ENCODE results near the gene OR9A2.
A peak's percentile ranks its signal among the peaks of the same experiment; 100 is the strongest.

The OR9A2 gene, protein sequence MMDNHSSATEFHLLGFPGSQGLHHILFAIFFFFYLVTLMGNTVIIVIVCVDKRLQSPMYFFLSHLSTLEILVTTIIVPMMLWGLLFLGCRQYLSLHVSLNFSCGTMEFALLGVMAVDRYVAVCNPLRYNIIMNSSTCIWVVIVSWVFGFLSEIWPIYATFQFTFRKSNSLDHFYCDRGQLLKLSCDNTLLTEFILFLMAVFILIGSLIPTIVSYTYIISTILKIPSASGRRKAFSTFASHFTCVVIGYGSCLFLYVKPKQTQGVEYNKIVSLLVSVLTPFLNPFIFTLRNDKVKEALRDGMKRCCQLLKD

GRCh38 chr7:143027032-143027431 lies at the start of gene OR9A2:
Gene OR9A2, minus strand, starts transcription at chr7:143027132. Its CDS starts 0 bp downstream, at chr7:143027132.
- no peak for DNase-seq (ENCODE audit: low read depth)

DNA sequence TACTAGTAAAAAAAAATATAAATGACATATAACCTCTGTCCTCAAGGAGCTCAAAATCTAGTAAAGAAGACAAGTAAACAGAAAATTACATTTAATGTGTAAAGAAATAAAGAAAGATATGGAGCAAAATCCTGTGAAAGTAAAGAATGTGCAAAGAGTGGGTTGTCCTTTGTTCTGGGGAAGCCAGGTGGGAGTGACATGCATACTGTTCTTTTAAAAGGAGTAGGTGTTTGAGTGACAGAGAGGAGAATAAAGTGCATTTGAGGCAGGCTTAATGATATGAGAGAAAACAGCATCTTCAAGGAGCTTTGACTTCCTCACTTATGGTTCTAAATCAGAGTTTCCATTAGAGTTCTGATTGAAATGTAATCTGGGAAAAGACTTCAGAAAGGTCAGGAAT lies 47.2 kb upstream of the OR9A2 start:
- no peak for DNase-seq (ENCODE audit: low read depth)

DNA sequence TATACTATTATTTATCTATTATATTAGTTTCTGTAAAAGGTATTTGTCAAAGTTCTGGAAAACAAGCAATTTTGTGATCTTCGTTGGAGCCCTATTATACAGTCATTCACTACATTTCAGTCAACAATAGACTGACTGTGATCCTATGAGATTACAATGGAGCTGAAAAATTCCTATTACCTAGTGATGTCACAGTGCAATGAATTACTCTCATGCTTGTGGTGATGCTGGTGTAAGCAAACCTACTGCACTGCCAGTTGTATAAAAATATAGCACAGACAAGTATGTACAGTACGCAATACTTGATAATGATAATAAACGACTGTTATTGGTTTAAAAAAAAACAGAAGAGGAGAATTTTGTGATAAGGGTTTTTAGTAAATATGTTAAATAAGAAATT lies 46.6 kb upstream of the OR9A2 start:
- peak; percentile 42 for DNase-seq (ENCODE audit: low read depth)

- DNase-seq (ENCODE audit: low read depth) = no peak
Observed at GRCh38 chr7:143069912-143070500, 43.1 kb upstream of the OR9A2 start.

DNA sequence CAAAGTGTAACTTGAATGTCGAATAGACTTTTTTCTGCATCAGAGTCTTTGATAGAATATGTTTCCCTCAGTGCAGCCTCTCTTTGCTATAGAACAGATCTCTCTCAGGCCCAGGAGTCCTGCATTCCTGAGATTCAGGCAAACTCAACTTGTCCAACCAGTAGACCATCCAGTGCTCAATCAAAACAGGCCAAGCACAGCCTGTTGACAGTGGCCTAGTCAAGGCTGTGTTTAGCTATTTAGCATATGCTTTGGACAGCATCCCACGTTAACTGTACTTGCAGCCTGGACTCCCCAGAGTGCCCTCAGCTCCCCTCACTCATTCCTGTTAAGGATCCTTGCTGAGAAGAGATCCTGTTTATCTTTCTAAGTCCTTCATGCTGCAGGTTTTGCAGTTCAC lies 41.5 kb upstream of the OR9A2 start:
- no peak for DNase-seq (ENCODE audit: low read depth)

GRCh38 chr7:143063741-143064140 lies 36.8 kb upstream of the OR9A2 start:
- DNase-seq (ENCODE audit: low read depth) = no peak

- no peak for DNase-seq (ENCODE audit: low read depth)
Observed at GRCh38 chr7:143055754-143056153, 28.8 kb upstream of the OR9A2 start.

- DNase-seq (ENCODE audit: low read depth) = peak; percentile 34
Observed at GRCh38 chr7:143054621-143055020, 27.7 kb upstream of the OR9A2 start.

GRCh38 chr7:143052041-143052440 lies 25.1 kb upstream of the OR9A2 start, which contains the start of gene OR6V1:
Gene OR6V1, plus strand, starts transcription at chr7:143052341. Its CDS starts 0 bp downstream, at chr7:143052341.
- DNase-seq (ENCODE audit: low read depth) = no peak

DNA sequence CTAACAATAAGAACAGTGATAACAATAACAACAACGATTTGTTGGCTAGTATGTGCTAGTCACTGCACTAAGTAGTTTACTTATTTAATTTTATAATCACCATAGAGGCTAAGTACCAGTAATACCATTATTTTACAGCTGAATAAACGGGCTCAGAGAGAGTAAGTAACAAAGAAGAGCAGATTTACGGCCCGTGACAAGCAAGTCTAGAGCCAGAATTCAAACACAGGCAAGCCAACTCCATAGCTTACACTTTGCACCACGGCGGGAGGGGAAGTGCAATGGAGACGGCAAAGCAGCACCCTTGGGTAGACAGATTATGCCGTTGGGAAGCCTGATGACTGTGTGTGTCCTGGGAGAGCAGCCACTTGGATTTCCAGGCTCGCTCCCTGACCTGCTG lies 24.0 kb upstream of the OR9A2 start:
- DNase-seq (ENCODE audit: low read depth) = no peak

DNA sequence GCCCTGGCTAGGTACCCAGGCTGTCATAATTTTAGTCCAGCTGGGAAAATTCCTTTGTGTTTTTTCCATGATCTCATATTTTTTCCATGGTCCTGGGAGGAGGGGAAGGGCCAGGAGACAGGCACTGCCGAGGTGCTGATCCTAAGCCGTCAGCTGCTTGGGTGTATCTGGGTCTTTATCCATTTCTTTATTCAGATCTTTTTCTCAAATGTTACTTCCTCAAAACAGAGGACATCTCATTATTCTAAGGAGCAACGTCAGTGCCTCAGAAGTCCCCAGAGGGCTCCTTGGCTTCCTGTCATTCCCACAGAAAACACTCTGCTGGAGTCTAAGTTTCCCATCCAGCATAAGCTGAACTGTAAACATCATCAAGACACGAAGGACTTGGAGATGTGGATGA lies 22.4 kb upstream of the OR9A2 start:
- DNase-seq (ENCODE audit: low read depth) = peak; percentile 42

DNA sequence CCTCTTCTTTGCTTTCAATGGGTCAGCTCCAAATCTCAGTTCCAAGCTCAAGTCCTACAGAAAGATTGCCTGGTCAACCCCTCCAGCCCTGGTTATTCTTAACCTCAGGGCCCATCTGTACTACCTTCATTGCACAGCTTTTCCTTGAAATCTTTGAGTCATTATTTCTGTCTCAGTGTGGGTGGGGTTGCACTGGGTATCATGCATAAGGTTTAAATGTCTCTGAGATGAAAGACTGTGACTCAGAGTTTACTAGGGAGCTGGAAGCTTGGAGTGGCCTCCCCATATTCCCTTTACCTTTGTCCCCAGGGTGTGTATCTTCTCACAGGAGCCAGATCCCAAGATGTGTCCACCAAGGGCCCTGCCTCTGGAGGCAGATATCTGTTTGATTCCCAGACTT lies 21.9 kb upstream of the OR9A2 start:
- no peak for DNase-seq (ENCODE audit: low read depth)

- no peak for DNase-seq (ENCODE audit: low read depth)
Observed at GRCh38 chr7:143047326-143047725, 20.4 kb upstream of the OR9A2 start.

DNA sequence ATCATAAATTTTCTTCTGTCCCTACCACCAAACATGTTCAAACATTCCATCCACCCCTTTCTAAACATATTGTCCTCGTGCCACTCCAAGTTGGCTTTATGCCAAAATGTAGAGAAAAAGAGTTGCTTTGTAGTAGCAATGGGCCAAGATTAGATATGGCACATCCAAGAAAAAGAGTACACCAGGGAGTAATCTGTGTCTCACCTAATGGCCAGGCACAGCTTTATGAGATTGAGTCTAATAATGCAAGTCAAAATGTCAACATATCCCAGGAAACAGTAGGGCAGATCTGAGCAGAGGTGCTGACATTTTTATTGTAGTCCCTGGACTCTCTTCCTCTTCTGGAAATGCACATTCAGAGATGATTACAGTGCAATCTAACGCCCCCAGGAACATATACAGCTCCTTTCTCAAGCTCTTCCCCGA lies 19.5 kb upstream of the OR9A2 start:
- DNase-seq (ENCODE audit: low read depth) = no peak

DNA sequence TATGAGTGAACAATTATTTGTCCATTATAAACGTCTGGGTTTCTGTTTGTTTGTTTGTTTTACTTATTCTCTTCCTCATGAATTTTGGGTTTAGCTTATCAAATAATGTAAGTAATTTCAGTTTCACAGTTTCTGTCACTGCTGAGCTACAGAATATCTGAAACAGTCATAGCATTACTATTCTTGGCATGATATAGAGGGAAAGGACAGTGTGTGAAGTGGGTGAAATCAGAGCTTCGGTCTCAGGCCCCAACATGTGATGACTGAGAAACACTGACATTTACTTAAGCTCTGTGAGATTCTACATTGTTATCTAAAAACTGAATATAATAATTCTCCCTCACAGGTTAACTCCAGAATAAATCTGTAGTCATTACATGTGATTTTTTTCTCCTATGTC lies 16.5 kb upstream of the OR9A2 start:
- peak; percentile 73 for DNase-seq (ENCODE audit: low read depth)

DNA sequence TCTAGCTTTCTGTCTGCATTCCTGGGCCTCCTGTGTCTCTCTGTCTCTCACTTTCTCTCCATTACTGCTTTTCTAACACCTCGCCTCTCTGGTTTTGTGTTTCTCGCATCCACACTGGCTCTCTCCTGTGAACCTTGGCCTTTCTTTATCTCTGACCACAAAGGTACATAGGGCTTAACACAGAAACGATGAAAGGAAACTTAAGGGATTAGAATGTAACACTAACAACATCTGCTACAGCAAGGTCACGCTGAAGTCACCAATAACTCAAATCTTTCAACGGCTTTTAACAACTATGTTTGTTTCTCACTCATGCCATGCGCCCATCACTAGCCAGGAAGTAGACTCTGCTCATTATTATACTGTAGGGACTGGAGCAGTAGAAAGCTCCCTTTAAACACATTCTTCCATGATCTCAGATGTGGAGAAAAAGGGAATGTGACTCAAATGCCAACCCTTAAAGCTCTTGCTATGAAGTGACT lies 15.9 kb upstream of the OR9A2 start:
- peak; percentile 54 for DNase-seq (ENCODE audit: low read depth)

DNA sequence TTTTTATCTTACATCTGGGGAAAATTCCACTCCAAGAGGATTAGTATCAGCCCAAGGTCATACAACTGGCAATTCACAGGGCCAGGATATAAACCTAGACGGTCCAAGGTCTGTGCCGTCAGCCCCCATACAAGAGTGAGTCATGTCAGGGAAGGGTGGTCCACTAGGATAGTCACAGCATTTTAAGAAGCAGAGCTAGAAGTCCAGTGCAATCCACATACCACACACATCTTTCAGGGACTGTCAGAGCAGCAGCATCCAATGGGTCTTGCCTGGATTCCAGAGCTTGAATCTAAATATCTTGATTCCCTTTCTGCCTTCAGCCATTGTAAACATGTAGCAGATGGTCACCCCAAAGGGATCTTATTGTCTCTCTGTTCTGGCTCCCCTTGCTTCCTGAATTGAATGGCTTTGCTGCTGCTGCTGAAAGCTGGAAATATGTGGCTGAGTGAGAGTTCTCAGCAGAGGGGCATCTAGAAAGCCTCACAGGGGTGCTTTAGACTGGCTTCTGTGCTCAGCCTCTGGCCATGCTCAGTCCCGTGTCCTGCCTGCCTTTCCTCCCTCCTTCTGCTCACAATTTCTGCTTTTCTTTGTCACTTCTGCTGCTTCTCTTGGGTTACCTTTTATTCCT lies 15.3 kb upstream of the OR9A2 start:
- DNase-seq (ENCODE audit: low read depth) = peak; percentile 66

DNA sequence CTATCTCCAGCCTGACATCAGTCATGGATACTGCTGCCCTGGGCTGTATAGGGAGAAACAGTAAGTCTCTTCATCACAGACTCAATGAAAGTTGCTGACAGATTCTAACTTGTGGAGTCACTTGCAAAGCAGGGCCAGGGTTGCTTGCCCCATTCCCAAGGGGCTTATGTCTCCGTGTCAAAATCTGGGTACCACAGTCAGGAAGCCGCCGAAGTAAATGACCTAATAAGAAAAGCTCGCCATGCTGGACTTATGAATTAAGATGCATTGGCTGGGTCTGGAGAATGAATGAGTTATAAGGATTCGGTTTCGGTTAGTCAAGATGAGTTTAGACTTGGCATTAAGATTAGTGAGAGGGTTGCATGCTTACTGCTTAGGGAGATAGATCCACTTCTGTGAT lies 14.4 kb upstream of the OR9A2 start:
- DNase-seq (ENCODE audit: low read depth) = no peak

- DNase-seq (ENCODE audit: low read depth) = peak; percentile 30
Observed at GRCh38 chr7:143040209-143040715, 13.3 kb upstream of the OR9A2 start.

GRCh38 chr7:143038635-143039034 lies 11.7 kb upstream of the OR9A2 start:
- DNase-seq (ENCODE audit: low read depth) = no peak

GRCh38 chr7:143027683-143028082 lies 751 bp upstream of the OR9A2 start:
- no peak for DNase-seq (ENCODE audit: low read depth)

DNA sequence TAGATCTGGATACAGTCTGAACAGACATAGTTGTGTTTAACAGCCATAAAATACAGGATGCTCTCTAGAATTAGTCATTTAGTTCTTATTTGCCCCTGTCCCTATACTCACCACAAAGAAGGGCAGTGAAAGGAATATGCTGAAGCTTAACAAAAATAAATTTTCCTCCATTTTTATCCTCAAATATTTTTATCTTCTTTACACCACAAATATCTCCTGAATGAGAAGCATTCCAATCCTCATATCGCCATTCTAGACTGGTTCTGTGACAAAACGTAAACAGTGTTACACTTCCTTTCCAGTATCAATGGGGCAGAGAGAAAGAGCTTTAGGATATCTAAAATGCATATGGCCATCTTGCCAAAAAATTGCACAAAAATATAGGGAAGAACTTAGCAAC lies 1.6 kb downstream of the OR9A2 start:
- peak; percentile 82 for DNase-seq (ENCODE audit: low read depth)

DNA sequence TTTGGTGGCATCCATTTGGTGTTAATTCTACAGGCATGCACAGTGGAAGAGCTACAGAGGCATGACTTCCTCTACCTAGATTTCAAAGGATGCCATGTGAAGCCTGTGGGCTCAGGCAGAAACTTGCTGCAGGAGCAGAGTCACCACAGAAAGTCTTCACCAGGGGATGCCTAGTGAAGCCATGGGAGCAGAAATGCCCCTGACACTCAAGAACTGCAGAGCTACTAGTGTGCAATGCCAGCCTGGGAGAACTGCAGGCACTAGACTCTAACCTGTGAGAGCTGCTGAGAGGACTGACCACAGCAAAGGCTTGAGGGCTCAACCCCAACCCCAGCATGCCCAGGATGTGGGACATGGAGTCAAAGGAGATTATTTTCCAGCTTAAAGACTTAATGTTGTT lies 3.9 kb downstream of the OR9A2 start:
- DNase-seq (ENCODE audit: low read depth) = no peak
